Measurements from ENCODE around the gene TTC7B.

DNA sequence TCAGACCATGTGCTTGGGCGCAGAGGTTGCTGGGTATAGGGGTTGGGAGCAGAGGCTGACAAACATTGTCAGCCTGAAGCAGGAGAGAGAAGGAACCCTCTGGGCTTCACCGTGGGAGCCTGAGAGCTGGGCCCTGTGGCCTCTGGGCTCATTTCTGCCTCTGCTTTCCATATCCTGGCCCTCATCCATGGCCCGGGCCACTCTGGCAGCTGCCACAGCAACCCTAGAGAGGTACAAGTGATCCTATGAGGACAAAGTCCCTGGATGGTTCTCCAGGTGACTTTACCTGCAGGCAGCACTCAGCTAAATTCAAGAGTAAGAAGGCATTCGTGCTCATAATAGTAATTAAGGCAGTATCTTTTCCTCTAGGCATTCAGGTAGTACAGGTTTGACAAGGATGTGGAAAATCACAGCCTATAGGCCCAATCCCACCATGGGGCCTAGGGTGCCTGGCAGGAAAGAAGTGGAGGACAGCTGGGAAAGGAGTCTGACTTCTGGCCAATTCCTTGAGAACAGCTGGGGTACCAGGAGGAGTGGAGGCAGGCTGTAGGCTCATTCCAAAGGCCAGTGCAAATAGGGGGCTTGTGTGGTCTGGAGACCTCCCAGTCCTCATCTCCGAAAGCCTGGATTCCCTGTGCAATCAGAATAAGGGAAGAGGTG is 3.6 kb upstream of the TTC7B start:
- TF ChIP-seq CTCF (IDR thresholded peaks at IDR 0.05; ENCODE audit: insufficient read depth, low read length, poor library complexity, severe bottlenecking) (no peak), EZH2phosphoT487 (conservative IDR thresholded peaks at IDR 0.05; ENCODE audit: low read length) (no peak)

Measured in SU-DHL-6 (cell line).